HUES64 (cell line): ENCODE results near the gene LDLRAD4.

Source experiments
- H3K27ac ChIP-seq: 2 replicates; pipeline ENCODE4 v1.7.0; 2013; ENCODE audit warnings: low read depth, low read length, inconsistent platforms
- H3K27me3 ChIP-seq: 2 replicates; pipeline ENCODE4 v1.6.1; 2013; ENCODE audit warnings: mild to moderate bottlenecking, low read length; ENCODE audit not compliant: insufficient read depth
- H3K36me3 ChIP-seq: 2 replicates; pipeline ENCODE4 v1.6.1; 2013; ENCODE audit warnings: mild to moderate bottlenecking, low read length; ENCODE audit not compliant: insufficient read depth
- H3K4me1 ChIP-seq: 2 replicates; pipeline ENCODE4 v1.6.1; 2013; ENCODE audit warnings: mild to moderate bottlenecking, low read length, moderate library complexity; ENCODE audit not compliant: insufficient read depth
- H3K4me3 ChIP-seq: 2 replicates; pipeline ENCODE4 v1.5.1; 2013; ENCODE audit warnings: mild to moderate bottlenecking, low read length, moderate library complexity
- H3K9ac ChIP-seq: 2 replicates; pipeline ENCODE4 v1.6.1; 2013; ENCODE audit warnings: mild to moderate bottlenecking, low read depth, low read length
- H3K9me3 ChIP-seq: 2 replicates; pipeline ENCODE4 v1.6.1; 2013; ENCODE audit warnings: low read depth, low read length; ENCODE audit not compliant: insufficient read depth
- WGBS: fragments of 150-250, 120-280 bp; methylation state at CpG from one replicate; pipeline ENCODE4 v1.1.7; 2013; ENCODE audit warnings: missing lambda C conversion rate; 5-methylcytosine and 5-hydroxymethylcytosine counted together

Gene LDLRAD4

DNA sequence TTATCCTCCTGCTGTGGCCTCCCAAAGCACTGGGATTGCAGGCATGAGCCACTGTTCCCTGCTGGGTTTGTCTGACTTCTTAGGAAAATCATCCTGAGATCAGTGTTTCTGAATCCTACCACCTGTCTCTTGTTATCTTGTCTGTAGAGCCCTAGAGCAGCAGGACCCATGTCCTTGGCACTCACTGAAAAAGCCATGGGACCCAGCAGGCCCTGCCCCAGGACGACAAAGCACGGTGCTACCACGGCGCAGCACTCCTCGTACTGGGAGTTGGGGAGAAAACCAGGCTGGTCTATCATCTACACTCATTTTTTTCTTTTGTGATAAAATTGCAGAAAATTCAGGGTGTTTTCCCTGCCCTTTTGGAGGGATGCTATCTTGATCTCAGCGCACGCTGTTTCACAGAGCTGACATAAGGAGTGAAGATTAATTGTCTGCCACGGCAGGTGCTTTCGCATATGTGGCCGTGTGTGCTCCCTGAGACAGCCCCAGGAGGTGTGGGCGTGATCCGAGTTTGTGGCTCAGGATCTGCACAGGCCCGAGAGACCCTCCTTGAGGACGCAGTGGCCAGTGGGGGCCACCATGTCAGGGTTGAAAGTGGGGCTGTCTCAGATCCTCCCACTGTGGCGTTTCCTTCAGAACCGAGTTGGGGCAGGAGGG, 179.1 kb downstream of the LDLRAD4 start:
- WGBS, result 85% methylated on average over 16 of the region's 16 CpGs
- Histone ChIP-seq H3K4me3 (no peak overlapping the region), H3K36me3 (no peaks in the 10 kb centered on the region), H3K9me3 (no peaks in the 10 kb centered on the region), H3K27ac (no peak overlapping the region), H3K9ac (no peak overlapping the region), H3K4me1 (no peaks in the 10 kb centered on the region), H3K27me3 (no peaks in the 10 kb centered on the region)

DNA sequence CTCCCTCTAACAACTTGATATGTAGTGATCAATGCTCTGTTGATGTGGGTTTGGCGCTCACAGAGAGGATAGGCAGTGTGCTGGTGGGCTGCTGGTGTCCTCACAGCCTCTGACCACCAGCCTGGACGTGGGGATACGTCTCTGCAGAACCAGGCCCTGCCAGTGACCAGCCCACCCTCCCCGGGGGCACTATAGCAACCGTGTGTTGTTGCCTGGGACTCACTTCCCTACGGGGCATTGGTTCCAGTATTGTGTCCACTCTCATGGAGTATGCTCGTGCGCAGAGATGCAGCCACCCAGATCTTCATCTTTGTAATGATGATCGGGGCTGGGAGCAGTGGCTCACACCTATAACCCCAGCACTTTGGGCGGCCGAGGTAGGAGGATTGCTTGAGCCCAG, 180.1 kb downstream of the LDLRAD4 start:
- H3K27me3 ChIP-seq, result no peaks in the 10 kb centered on the region
- WGBS, result 94% methylated on average over 11 of the region's 11 CpGs
- H3K9me3 ChIP-seq, result no peaks in the 10 kb centered on the region

DNA sequence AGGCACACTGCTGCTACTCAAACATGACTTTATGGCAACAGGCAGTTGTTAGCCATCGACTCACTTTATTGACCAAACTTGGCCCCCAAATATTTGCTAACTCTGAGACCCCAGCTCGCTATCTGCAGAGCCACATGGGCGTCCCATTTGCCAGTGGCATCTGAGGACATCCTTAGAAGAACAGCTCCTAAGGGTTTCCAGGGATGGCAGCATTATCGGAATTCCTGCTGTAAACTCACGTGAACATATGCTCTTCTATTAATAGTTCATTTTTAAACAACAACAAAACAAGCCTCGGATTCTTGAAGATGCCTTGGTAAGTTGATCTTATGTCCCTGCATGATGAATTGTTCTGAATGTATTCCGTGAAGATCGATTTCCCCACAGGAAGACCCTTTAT, 181.0 kb downstream of the LDLRAD4 start:
- no peaks in the 10 kb centered on the region for H3K36me3 ChIP-seq
- H3K27ac ChIP-seq, result no peak overlapping the region
- 93% methylated on average over 8 of the region's 8 CpGs for WGBS
- no peaks in the 10 kb centered on the region for H3K27me3 ChIP-seq
- H3K4me3 ChIP-seq, result no peak overlapping the region
- no peak overlapping the region for H3K9ac ChIP-seq
- no peaks in the 10 kb centered on the region for H3K9me3 ChIP-seq
- no peaks in the 10 kb centered on the region for H3K4me1 ChIP-seq

More for the DNA sequence above, 180.1 kb downstream of the LDLRAD4 start:
- H3K36me3 ChIP-seq, result no peaks in the 10 kb centered on the region
- H3K4me3 ChIP-seq, result no peak overlapping the region
- H3K27ac ChIP-seq, result no peak overlapping the region
- H3K9ac ChIP-seq, result no peak overlapping the region
- H3K4me1 ChIP-seq, result no peaks in the 10 kb centered on the region

DNA sequence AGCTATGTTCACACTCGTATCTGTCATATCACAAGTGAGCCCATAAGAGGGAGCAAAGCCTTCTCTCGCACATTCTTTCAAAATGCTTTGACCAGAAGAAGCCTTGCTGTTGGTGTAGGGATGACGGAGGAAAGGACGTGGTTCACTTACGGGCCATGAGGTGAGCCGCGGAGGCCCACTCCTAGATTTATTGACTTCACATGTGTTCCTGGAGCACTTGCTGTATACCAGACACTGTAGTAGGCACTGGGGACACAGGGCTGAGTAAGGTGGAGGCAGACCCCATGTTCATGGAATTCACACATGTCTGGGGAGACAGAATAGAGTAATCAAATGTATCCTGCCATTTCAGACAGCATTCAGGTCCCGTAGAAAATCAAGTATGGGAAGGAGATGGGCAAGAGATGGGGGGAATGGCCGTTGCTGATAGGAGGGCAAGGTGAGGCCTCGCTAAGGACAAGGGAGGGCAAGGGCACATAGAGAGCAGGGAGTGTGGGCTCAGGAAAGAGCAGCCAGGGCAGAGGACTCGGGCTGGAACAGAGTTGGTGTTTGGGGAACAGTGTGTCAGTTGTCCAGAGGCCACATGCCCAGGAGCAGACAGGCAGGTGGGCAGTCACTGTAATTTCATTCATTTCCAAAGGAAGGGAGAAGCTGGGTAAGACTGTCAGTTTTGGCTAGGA, 182.2 kb downstream of the LDLRAD4 start:
- Histone ChIP-seq H3K9me3 (no peaks in the 10 kb centered on the region), H3K4me1 (no peaks in the 10 kb centered on the region), H3K9ac (no peak overlapping the region), H3K36me3 (no peaks in the 10 kb centered on the region), H3K27ac (no peak overlapping the region), H3K27me3 (no peaks in the 10 kb centered on the region), H3K4me3 (no peak overlapping the region)
- 96% methylated on average over 11 of the region's 11 CpGs for WGBS

DNA sequence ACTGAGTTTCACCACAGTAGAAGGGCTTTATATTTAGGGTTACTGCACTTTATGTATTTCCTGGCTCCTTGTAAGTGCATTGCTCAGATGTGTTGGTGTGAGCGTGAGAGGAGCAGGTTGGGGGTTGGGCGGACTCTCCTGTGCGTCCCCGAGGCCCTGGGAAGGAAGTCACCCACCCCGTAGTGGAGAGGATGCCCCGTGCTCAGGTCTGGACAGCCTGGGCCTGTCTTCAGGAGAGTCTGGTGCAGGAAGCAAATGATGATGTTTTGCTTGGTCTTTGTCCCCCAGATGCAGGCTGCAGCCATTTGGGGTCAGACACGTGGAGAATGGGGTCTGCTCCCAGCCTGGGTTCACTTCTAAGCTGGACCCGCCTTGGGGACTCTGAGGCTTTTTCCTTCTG, 182.8 kb downstream of the LDLRAD4 start:
- 93% methylated on average over 8 of the region's 8 CpGs for WGBS
- no peak overlapping the region for H3K9ac ChIP-seq
- H3K36me3 ChIP-seq, result no peaks in the 10 kb centered on the region

DNA sequence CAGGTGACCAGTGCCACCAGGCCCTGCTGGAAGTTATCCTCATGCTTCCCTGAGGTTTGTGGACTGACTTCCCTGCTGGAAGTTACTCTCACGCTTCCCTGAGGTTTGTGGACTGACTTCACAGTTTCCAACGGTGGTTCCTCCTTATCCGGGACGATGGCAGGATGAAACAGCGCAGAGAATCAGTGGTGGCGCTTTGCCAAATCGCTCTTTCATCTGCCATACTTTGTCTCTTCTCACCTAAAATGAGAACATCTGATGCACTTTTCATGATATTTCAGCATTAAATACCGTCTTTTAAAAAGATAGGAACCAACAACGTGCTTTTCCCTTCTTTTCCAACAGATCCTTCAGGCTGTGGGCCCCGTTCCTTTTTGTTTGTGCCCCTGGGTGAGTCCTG, 183.3 kb downstream of the LDLRAD4 start:
- H3K9ac ChIP-seq, result no peak overlapping the region
- H3K4me1 ChIP-seq, result no peaks in the 10 kb centered on the region
- WGBS, result 93% methylated on average over 10 of the region's 10 CpGs
- H3K4me3 ChIP-seq, result no peak overlapping the region
- H3K27ac ChIP-seq, result no peak overlapping the region
- H3K9me3 ChIP-seq, result no peaks in the 10 kb centered on the region
- no peaks in the 10 kb centered on the region for H3K36me3 ChIP-seq
- H3K27me3 ChIP-seq, result no peaks in the 10 kb centered on the region

More for the DNA sequence above, 182.8 kb downstream of the LDLRAD4 start:
- no peak overlapping the region for H3K4me3 ChIP-seq
- H3K27me3 ChIP-seq, result no peaks in the 10 kb centered on the region
- no peaks in the 10 kb centered on the region for H3K4me1 ChIP-seq
- no peak overlapping the region for H3K27ac ChIP-seq
- H3K9me3 ChIP-seq, result no peaks in the 10 kb centered on the region

DNA sequence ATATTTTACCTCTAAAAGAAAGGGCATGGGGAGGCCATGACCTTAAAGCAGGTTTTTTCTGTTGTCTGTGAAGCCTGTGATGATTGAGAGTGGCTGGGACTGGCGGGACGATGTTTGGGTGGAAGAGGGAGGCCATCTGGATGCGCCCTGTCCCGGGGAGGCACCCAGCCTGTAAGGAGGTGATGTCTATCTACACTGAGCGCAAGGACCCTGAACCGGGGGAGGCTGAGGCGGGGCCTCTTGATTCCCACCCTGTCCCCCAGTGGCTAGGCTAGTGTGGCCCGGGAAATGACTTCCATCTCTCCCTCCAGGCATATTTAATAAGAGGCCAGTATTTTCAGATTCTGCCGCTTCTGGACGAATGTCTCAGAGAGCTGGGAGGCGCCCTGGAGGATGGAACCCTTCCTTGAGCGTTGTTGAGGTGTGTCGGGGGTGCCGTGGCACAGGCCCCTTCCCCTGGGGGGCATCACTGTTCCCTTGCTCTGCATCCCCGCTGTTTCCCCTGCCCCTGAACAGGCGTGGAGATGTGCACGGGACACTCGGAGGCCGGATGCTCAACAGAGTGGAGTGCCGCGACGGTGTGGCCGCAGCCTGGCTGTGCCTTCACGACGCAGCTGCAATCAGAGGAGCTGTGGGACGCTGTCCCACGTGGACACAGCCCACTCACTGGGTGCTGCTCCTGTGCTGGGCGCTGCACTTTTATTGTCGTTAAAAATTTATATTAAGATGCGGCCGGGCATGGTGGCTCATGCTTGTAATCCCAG, 185.4 kb downstream of the LDLRAD4 start:
- Histone ChIP-seq H3K36me3 (no peaks in the 10 kb centered on the region), H3K4me3 (no peak overlapping the region), H3K27ac (no peak overlapping the region), H3K27me3 (no peaks in the 10 kb centered on the region), H3K4me1 (no peaks in the 10 kb centered on the region), H3K9me3 (no peaks in the 10 kb centered on the region), H3K9ac (no peak overlapping the region)
- 94% methylated on average over 31 of the region's 31 CpGs for WGBS

DNA sequence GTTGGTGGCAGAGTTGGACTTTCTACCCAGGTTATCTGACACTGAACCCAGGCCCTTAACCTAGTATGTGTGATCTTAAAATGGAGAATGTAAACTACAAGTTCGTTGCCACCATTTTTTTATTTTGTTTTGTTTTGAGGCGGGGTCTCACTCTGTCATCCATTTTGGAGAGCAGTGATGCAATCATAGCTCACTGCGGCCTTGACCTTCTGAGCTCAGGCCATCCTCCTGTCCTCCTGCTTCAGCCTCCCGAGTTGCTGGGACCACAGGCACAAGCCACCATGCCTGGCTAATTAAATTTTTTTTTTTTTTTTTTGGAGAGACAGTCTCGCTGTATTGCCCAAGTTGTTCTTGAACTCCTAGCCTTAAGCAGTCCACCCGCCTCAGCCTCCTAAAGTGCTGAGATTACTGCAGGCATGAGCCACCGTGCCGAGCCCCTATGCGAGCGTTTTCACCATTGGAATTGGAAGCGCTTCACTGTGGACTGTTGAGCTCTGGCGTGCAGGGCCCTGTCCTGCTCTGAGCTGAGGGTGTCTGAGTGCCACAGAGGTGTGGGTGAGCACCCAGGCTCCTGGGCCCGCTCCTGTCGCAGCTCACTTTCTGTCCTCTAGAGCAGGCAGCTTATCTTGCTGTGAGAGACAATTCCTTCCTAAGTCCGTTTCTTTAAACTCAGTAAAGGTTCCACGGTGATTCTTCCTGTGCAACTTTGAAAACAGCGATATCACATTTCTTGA, 186.9 kb downstream of the LDLRAD4 start:
- no peaks in the 10 kb centered on the region for H3K27me3 ChIP-seq
- H3K4me3 ChIP-seq, result no peak overlapping the region
- H3K4me1 ChIP-seq, result no peaks in the 10 kb centered on the region
- H3K9me3 ChIP-seq, result no peaks in the 10 kb centered on the region
- WGBS, result 92% methylated on average over 17 of the region's 17 CpGs
- no peaks in the 10 kb centered on the region for H3K36me3 ChIP-seq
- no peak overlapping the region for H3K27ac ChIP-seq
- no peak overlapping the region for H3K9ac ChIP-seq

DNA sequence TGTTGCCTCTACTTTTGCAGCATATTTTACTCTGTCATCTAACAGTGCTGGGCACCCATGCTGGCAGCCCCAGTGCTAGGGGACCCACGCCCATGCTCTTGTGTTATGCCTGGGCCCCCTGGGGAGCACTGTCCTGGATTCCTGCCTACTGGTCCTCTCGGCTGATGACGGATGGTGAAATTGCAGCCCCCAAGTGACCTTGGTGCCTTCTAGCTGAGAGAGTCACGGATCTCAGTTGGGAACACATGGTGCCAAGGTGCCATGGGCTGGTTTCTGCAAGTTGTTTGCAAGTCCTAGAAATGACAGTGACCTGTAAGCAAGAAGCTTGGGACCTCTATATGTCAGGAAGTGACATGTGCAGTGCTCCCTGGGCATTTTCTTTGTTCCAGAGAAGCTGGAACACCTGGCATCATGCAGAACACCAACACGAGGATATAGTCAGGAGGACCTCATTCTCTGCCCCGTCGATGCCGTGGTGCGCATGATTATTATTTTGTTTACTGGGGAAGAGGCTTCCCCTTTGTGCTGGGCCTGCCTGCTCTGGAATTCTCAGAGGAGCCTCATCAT, 187.6 kb downstream of the LDLRAD4 start:
- no peak overlapping the region for H3K4me3 ChIP-seq
- H3K27ac ChIP-seq, result no peak overlapping the region
- H3K9me3 ChIP-seq, result no peaks in the 10 kb centered on the region
- 93% methylated on average over 9 of the region's 9 CpGs for WGBS
- no peak overlapping the region for H3K9ac ChIP-seq
- H3K4me1 ChIP-seq, result no peaks in the 10 kb centered on the region
- no peaks in the 10 kb centered on the region for H3K27me3 ChIP-seq
- H3K36me3 ChIP-seq, result no peaks in the 10 kb centered on the region

DNA sequence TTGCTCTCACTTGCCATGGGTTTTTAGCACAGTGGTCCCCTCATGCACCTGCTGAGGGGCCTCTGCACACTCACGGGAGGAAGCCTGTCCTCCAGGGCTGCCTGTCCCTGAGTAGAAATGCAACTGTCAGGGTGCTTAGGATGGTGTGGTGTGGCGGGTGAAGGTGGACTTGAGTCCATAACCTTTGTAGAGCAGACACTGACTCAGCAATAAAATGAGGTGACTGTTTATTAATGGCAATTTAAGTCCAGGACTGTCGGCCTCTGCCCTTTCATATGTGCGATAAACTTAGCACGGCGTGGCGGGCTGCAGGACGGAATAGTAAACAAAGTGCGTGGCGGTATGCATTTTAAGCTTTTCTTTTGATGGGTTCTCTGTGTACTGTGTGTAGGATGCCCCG, 188.2 kb downstream of the LDLRAD4 start:
- Histone ChIP-seq H3K27ac (no peak overlapping the region), H3K9me3 (no peaks in the 10 kb centered on the region), H3K4me1 (no peaks in the 10 kb centered on the region), H3K4me3 (no peak overlapping the region), H3K9ac (no peak overlapping the region), H3K36me3 (no peaks in the 10 kb centered on the region), H3K27me3 (no peaks in the 10 kb centered on the region)
- 96% methylated on average over 11 of the region's 11 CpGs for WGBS
